ENCODE measurements around the gene KIF19.
"Not testable (repeated sequence)": the region's sequence is repeated elsewhere in the genome, so short reads cannot be mapped to it uniquely, and the experiment has no call there.

Gene KIF19

DNA sequence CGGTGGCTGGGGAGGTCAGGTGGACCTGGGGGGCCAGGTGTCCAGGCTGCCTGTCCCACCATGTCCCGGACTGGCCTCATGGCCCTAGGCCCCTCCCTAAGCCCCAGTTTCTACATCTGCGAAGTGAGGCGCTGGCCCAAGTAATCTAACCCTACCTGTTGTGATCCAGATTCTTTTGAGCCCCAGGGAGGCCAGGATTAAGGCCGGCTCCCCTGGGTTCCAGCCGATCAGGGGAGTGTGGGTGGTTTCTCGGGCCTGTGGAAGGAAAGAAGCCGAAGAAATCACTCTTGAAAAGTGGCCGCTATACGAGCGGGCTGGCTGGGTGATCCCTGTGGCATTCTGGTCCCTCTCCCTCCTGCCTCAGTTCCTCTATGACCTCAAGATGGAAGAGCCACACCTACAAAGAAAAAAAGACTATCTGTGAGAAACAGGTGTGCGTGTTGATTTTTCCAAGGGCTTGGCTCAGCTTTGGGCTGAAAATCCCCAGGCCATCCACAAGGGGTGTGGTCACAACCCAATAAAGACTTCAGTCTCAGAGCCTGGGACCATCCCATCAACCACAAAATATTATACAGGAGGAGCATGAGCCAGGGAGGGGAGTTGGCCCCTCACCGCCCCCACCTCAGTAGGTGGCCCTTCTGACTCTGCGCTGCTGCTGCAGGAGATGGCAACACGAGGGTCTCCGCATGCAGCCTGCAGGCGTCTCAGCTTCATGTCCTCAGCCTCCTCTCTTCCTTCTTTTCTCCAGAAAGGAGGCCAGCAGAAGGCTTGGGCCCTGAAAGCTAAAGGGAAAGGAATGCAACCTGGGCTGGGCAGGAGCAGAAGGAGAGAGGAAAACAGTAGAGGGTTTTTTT lies 61.6 kb downstream of the KIF19 start:
- DNase-seq (ENCODE audit: low read depth in 2 of 2): no peak

DNA sequence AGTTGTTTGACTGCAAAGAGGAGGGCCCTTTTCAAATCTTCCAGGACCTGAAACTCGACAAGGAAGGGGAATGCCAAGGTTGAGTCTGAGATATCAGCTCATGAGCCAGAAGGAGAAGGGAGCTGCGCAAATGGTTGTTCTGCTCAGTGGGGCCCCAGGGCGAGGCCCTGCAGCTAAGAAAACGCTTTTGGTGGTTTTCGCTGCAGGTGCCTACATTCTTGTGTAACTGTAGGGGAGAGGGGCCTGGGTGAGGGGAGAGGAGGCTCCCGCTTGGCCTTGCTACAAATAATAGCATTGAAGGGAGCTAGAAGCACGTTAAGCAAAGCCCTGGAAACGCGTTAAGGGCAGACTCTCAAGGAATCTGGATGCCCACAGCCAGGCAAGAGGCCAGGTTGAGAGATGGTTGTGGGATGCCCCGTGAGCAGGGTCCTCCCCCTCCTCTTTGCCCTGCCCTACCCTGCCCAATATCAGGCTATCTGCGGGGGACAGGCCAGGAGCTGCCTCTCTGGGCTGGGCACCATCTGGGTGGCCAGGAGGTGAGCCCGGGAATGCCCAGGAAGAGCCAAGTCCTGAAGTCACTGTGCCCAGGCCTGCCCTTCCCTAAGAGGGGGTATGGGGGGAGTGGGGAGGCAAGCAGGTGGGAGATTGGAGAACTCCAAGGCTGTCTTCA lies 63.2 kb downstream of the KIF19 start:
- DNase-seq (ENCODE audit: low read depth in 2 of 2): no peak

DNA sequence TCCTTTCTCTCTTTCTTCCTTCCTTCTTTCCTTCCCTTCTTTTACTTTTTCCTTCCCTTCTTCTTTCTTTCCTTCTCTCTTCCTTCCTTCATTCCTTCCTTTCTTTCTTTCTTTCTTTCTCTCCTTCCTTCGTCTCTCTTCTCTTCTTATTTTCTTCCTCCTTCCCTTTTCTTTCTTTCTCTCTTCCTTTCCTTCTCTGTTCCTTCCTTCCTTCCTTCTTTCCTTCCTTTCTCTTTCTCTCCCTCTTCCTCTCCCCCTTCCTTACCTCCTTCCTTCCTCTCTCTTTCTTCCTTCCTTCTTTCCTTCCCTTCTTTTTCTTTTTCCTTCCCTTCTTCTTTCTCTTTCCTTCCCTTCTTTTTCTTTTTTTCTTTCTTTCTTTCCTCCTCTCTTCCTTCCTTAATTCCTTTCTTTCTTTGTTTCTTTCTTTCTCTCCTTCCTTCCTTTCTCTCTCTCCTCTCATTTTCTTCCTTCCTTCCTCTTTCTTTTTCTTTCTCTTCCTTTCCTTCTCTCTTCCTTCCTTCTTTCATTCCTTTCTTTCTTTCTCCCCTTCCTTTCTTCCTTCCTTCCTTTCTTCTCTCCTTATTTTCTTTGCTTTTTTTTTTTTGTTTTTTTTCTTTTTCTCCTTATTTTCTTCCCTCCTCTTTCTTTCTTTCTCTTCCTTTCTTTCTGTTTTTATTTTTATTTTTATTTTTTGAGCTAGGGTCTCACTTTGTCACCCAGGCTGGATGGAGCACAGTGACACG lies 64.1 kb downstream of the KIF19 start:
- no peak for DNase-seq (ENCODE audit: low read depth in 2 of 2)

DNA sequence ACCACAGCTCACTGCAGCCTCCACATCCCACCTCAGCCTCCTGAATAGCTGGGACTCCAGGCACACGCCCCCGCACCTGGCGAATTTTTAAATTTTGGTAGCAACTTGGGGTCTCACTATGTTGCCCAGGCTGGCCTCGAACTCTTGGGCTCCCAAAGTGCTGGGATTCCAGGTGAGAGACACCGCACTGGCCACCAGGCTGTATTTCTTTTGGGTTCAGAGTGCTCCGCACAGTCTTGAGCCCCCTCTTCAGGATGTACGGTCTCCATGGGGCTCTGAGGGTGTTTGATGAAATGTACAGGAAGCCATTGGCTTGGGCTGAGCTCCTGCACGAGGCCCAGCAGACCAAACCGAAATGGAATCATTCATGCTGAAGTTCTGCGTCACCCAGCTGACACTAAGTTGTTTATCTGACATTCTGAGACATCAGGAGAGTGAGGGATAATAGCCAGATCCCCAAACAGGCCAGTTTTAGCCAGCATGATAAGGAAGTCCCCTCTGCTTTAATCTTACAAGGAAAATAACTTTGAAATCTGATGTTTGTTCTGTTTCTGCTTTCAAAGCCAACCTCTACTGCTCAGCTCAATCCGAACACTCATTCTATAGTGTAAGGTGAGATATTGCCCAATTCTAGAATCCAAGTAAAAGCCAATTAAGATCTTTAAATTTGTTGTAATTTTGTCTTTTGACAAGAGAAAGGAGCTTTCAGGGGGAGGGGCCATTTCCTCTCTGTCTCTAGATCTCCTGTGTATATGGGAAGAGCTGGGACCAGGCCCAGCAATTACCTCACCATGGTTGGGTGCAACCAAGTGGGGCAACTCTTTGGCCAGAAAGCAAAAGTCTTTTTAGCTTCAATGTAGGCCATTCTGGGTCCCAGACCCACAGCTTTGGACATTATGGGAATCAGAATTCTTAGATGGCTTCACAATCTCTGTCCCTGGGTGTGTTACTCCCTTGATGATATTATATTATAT lies 64.9 kb downstream of the KIF19 start:
- no peak for DNase-seq (ENCODE audit: low read depth in 2 of 2)

DNA sequence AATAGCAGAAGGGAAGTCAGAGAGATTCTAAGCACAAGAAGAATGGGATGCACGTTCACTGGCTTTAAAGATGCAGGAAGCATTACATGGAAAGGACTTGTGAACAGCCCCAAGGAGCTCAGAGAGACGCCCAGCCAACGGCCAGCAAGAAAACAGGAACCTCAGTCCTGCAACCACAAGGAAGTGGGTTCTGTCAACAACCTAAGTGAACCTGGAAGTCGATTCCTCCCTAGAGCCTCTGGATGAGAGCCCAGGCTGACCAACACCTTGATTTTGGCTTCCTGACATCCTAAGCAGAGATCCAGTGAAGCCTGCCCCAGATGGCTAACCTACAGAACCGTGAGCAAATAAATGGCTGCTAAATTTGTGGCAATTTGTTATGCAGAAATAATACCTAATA lies 65.7 kb downstream of the KIF19 start:
- no peak for DNase-seq (ENCODE audit: low read depth in 2 of 2)

DNA sequence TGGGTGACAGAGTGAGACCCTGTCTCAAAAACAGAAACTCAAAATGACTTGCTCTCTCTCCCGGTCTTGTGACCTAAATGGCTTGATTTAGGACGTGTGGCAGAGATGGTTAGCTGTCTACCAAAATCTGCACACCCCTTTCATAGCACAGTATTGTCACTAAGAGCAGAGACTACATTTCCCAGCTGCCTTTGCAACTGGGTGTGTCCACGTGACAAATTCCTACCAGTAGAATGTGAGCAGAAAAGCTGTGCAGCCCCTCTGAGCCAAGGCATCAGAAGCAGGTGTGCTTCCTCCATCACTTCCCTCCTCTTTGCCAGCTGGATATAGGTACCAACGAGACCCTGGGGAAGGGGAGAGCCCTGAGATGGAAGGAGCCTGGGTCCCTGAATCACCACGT lies 66.8 kb downstream of the KIF19 start:
- no peak for DNase-seq (ENCODE audit: low read depth in 2 of 2)

DNA sequence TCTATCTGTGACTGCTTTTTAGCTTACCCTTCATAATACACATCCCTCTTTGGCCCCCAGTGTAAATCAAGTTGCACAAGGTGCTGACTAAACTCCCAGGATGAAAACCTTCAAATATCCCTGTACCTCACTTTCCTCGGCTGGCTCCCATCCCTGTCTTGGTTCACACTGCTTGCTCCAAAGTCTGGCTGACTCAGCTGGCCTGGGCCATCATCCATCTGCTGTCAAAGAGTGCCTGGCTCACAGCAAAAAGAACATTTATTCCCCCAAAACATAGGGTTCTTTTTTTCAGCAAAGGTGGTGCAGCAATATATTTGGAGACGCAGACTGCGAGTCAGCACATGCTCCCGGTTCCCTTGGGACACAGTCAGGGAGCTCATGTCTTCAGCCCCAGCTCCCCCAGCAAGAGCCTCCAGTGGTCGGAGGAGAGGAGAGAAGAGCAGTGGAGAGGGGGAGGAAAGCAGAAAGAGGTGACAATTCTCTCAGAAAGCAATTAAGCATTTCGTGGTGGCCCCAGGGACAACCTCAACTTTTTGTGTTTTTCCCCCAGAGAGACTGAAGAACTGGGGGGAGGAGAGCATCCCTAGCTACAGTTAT lies 67.4 kb downstream of the KIF19 start:
- no peak for DNase-seq (ENCODE audit: low read depth in 2 of 2)

DNA sequence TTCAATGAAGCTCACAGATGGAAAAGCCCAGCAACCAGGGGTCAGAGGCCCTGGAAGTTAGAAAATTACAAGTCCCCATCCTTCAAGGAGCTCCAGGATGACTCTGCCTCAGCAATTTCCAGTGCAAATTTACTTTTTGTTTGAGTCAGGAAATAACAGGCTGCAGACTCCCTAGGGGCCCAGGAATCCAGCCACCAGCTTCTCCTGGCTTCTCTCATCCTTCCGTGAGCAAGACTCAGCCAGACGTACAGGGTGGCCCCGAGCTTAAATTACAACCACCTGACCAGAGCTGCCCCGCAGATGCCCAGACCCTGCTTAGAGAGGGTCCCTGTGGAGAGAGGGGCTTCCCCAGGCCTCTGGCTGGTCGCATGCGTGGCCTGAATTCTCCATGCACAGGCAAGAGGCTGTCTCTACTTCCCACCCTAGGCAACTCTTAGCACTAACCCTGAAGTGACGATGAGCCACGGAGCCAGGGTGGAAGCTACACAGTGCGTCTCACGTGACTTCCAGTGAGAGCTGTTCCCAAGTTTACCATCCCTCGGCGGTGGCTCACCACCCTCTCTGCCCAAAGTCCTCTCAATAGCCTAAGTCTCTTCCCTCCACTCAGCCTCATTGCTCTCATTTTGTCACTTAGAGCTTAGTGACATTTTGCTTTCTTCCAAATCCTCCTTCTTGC lies 68.4 kb downstream of the KIF19 start:
- no peak for DNase-seq (ENCODE audit: low read depth in 2 of 2)

DNA sequence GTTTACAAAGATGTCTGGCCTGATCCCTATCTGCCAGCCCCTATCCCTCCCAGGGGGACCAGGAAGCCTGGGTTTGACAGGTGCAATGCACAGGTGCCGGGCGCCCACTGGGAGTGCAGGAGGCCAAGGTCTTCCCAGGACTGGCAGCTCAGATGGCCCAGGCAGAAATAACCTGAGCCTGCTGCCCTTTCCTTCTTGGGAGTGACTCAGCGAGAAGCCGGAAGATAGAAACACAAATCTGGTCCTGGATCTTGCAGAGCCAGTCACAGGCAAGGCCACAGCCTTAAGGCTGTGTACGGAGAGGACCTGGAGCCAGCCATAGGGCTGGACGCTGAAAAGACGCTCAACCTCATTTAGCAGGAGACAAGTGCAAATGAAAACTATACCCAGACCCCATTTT lies 69.0 kb downstream of the KIF19 start:
- DNase-seq (ENCODE audit: low read depth in 2 of 2): no peak

DNA sequence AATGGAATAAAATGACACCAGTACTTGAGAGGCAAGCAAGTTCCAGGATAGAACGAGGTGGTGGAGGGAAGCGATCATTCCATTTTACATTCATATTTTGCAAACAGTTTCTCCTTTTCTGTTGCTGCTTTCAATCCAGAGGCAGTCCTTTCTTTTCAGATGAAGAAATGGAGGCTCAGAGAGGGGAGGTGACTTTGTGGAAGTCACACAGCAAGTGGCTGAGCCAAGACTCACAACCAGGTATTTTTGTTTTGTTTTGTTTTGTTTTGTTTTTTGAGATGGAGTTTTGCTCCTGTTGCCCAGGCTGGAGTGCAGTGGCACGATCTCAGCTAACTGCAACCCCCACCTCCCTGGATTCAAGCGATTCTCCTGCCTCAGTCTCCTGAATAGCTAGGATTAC lies 70.5 kb downstream of the KIF19 start:
- no peak for DNase-seq (ENCODE audit: low read depth in 2 of 2)

DNA sequence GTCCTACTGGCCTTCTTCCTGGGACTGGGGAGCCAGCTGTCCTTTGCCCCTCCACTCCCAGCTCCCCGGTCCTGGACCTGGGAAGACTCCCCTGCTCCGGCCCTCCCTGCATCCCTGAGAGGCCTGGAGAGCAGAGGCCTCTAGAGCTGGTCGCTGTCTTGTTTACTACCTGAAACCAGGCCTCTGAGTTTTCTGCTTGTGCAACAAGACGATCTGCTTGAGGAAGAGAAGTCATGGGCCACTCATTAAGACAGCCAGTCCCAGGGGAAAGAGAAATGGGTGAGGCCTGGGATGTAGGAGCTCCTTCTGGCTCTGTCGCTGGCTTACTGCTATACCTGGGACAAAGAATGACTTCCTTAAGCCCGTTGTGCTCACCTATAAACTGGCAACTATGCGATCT lies 76.0 kb downstream of the KIF19 start:
- DNase-seq (ENCODE audit: low read depth in 2 of 2): no peak

DNA sequence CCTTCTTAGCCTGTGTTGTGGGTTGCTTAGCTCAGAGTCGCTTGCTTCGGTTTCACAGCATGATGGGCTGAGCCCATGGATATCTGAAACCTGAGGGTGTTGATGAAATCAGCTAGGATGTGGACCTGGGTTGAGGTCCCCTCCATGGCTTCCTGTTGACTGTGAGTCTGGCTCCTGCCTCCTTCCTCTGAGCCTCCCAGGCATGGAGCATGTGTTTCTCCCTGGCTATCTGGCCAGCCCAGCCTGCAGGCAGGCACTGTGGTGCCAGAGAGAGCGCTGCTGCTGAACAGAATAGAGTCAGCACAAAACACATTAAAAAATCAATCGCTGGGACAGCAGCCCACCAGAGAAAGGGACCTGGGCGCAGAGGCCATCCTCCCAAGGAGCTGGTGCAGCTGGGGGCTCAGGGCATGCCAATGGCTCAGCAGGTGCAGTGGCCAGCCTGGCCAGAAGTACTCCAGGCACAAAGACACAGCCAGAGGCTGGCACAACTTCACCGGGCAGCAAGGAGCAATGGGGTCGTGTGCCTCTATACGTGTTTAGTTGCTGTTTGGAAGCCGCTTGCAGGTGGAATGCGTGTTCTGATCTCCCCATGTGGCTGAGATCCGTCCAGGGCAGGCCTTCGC lies 77.6 kb downstream of the KIF19 start:
- DNase-seq (ENCODE audit: low read depth in 2 of 2): no peak

DNA sequence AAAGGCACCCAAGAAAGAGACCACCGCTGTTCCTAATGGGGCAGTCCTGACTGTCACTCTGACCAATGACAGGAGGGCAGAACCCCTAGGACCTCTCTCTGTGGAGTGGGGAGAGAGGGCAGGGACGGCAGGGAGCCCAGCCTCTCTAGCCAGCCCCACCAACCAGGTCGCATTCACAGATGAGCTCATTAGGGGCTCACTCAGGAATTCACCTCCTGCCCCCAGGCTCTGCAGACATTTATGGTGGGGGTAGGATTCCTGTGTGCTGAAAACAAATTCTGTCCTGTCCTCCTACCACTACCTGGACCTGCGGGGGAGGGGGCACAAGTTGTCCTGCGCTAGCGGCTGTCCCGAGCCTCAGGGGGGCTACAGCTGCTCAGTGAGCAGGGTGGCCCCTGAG lies 78.2 kb downstream of the KIF19 start:
- no peak for DNase-seq (ENCODE audit: low read depth in 2 of 2)

DNA sequence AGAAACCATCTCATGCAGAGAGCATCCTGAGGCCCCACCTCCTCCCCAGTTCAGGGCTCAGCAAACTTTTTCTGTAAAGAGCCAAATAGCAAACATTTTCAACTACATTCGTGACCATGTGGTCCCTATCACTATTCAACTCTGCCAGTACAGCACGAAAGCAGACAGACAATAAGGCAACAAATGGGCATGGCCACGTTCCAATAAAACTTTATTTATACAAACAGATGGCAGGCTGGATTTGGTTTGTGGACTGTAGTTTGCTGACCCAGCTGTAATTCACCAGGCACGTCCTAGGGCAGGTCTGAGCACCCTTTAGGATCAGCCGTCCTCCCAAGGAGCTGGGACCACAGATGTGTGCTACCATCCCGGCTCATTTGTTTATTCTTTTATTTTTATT lies 78.8 kb downstream of the KIF19 start:
- no peak for DNase-seq (ENCODE audit: low read depth in 2 of 2)

DNA sequence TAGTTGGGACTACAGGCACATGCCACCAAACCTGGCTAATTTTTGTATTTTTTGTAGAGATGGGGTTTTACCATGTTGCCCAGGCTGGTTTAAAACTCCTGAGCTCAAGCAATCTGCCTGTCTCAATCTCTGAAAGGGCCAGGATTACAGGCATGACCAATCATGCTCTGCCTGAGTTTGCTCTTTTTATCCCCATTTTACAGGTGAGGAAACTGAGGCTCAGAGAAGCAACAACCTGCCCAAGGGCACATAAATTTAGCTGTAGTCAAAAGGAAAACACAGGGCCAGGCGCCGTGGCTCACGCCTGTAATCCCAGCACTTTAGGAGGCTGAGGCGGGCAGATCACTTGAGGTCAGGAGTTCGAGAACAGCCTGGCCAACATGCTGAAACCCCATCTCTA lies 79.3 kb downstream of the KIF19 start:
- DNase-seq (ENCODE audit: low read depth in 2 of 2): not testable (repeated sequence)
